ENCODE data around the gene DLGAP3.
"Not testable (repeated sequence)": the region's sequence is repeated elsewhere in the genome, so short reads cannot be mapped to it uniquely, and the experiment has no call there.

The DLGAP3 gene

DNA sequence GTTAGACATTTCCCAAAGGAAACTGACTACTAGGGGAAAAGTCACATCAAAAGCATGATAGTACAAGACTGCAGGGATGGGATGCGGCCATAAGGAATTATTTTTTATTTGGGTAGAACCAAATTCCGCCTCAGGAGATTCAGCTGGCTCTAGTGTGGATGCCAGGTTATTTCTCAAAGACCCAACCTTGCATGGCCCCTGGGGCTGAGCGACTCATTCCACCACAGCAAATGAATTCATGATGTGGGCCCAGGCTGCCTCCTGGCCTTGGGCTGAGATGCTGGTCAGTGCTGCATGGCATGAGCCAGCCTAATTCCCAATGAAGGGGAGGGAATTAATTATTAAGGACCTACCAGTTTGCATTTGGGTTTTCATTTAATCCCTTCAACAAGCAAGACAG lies 43.9 kb upstream of the DLGAP3 start:
- peaks cover 6 to 13% (median 7%) of the 10 kb centered on the region in 10 experiments; a peak in 18 of 20 replicates for H3K4me1 ChIP-seq
- peaks cover 13 to 29% (median 26%) of the 10 kb centered on the region in 11 experiments for H3K9me3 ChIP-seq (replicated peaks in 1 of 11)
- H3K36me3 ChIP-seq, result peaks cover 13 to 26% (median 17%) of the 10 kb centered on the region in 11 experiments
- no peak for TF ChIP-seq Cebpa-rat (IDR thresholded peaks at IDR 0.05)
- 0 out of 22 replicates have a peak, but pooled peaks cover 0 to 3% (median 0%) of the 10 kb centered on the region in 11 experiments for H4K20me1 ChIP-seq
- H3K9ac ChIP-seq, result no peak overlapping the region
- H3K4me2 ChIP-seq, result no peak overlapping the region
- no peak overlapping the region for H3K27ac ChIP-seq
- H3K27me3 ChIP-seq, result no peaks in the 10 kb centered on the region
- H3K4me3 ChIP-seq, result no peak overlapping the region

- Histone ChIP-seq H3K9ac (no peak overlapping the region), H3K9me3 (replicated peaks in 1 of 11) (peaks cover 14 to 26% (median 20%) of the 10 kb centered on the region in 11 experiments), H3K4me2 (no peak overlapping the region)
These were observed 41.4 kb upstream of the DLGAP3 start for GRCh38 chr1:34970829-34971228.

GRCh38 chr1:34970220-34970735 lies 40.8 kb upstream of the DLGAP3 start:
- no peaks in the 10 kb centered on the region for H4K20me1 ChIP-seq
- peaks cover 0 to 7% (median 0%) of the 10 kb centered on the region in 10 experiments; a peak in 1 of 20 replicates for H3K4me1 ChIP-seq
- no peak overlapping the region for H3K27ac ChIP-seq
- H3K4me3 ChIP-seq, result no peak overlapping the region
- no peak for TF ChIP-seq Cebpa-rat (IDR thresholded peaks at IDR 0.05)
- peaks cover 14 to 26% (median 20%) of the 10 kb centered on the region in 11 experiments for H3K9me3 ChIP-seq (replicated peaks in 1 of 11)
- H3K9ac ChIP-seq, result no peak overlapping the region
- H3K4me2 ChIP-seq, result no peak overlapping the region
- H3K27me3 ChIP-seq, result no peaks in the 10 kb centered on the region
- H3K36me3 ChIP-seq, result peaks cover 0 to 5% (median 3%) of the 10 kb centered on the region in 11 experiments; a peak in 5 of 22 replicates

More at GRCh38 chr1:34970829-34971228, 41.4 kb upstream of the DLGAP3 start:
- no peak overlapping the region for H3K27ac ChIP-seq
- H3K27me3 ChIP-seq, result no peaks in the 10 kb centered on the region
- no peak for TF ChIP-seq Cebpa-rat (IDR thresholded peaks at IDR 0.05)
- H3K4me3 ChIP-seq, result no peak overlapping the region
- no peaks in the 10 kb centered on the region for H4K20me1 ChIP-seq
- peaks cover 0 to 7% (median 0%) of the 10 kb centered on the region in 10 experiments; a peak in 3 of 20 replicates for H3K4me1 ChIP-seq
- peaks cover 0 to 10% (median 5%) of the 10 kb centered on the region in 11 experiments; a peak in 7 of 22 replicates for H3K36me3 ChIP-seq

DNA sequence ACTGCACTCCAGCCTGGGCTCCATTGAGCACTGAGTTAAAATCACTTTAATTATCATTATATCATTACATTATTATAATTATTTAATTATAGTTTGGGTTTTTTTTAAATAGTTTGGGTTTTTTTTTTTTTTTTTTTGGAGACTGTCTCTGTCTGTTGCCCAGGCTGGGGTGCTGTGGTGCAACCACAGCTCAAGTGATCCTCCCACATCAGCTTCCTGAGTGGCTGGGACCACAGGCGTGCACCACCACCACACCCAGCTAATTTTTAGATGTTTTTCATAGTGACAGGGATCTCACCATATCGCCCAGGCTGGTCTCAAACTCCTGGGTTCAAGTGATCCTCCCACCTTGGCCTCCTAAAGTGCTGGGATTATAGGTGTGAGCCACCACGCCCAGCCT lies 38.8 kb upstream of the DLGAP3 start:
- H3K4me3 ChIP-seq, H3K27me3 ChIP-seq, H4K20me1 ChIP-seq, H3K4me1 ChIP-seq, H3K27ac ChIP-seq, H3K36me3 ChIP-seq, H3K4me2 ChIP-seq, H3K9ac ChIP-seq: not testable (repeated sequence)
- H3K9me3 ChIP-seq (replicated peaks in 1 of 11), result peaks cover 14 to 26% (median 20%) of the 10 kb centered on the region in 11 experiments

GRCh38 chr1:34967672-34968071 lies 38.2 kb upstream of the DLGAP3 start:
- H3K27ac ChIP-seq, H3K9ac ChIP-seq, H3K4me2 ChIP-seq, H3K4me3 ChIP-seq, H4K20me1 ChIP-seq, H3K36me3 ChIP-seq, H3K27me3 ChIP-seq, H3K4me1 ChIP-seq: not testable (repeated sequence)
- peaks cover 14 to 26% (median 20%) of the 10 kb centered on the region in 11 experiments for H3K9me3 ChIP-seq (replicated peaks in 1 of 11)

- Histone ChIP-seq H3K9me3 (replicated peaks in 1 of 11) (peaks cover 14 to 26% (median 20%) of the 10 kb centered on the region in 11 experiments), H3K27ac (no peak overlapping the region), H3K4me3 (no peak overlapping the region), H3K4me2 (no peak overlapping the region), H3K4me1 (no peaks in the 10 kb centered on the region), H3K9ac (no peak overlapping the region), H3K27me3 (no peaks in the 10 kb centered on the region), H4K20me1 (no peaks in the 10 kb centered on the region), H3K36me3 (peaks cover 0 to 5% (median 0%) of the 10 kb centered on the region in 11 experiments; a peak in 2 of 22 replicates)
- no peak for TF ChIP-seq Cebpa-rat (IDR thresholded peaks at IDR 0.05)
These were observed 36.1 kb upstream of the DLGAP3 start for GRCh38 chr1:34965597-34965996.

DNA sequence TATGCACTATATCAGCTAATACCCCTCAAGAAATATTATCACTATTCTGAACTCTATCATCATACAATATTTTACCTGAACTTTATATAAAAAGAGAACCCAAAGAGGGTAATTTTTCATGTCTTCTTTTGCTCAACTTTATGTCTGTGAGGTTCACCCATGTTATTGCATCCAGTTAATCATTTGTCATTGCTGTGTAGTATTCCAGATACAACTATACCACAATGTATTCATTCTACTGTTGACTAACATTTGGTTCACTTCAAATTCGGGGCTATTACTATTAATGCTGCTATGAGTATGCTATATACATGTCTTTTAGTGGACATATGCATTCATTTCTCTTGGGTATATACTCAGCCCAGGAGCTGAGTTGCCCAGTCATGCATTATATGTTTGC lies 21.0 kb upstream of the DLGAP3 start:
- Histone ChIP-seq H3K27ac (no peak overlapping the region), H3K9ac (no peak overlapping the region), H3K4me1 (no peaks in the 10 kb centered on the region), H4K20me1 (no peaks in the 10 kb centered on the region), H3K27me3 (no peaks in the 10 kb centered on the region), H3K9me3 (replicated peaks in 1 of 11) (peaks cover 10 to 21% (median 11%) of the 10 kb centered on the region in 11 experiments), H3K4me2 (no peak overlapping the region), H3K4me3 (no peak overlapping the region), H3K36me3 (no peaks in the 10 kb centered on the region)
- no peak for TF ChIP-seq Cebpa-rat (IDR thresholded peaks at IDR 0.05)

DNA sequence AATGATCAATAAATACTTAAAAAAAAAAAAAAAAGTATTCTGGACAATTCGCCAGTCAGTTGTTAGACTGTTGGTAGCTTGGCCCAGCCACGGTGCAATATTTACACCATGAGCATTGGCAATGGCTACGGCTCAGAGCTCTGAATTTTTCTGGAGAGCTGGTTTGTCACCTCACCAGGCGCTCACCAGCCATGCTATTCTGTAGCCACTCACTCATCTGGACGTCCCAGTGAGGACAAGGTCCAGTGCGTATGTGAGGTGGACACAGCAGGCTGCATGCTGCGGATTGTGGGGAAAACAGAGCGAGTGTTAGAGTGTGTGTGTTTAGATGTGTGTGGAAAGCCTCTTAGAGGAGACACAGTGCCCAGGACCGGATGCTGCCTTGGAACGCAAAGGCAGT lies 19.3 kb upstream of the DLGAP3 start:
- H3K9ac ChIP-seq, H3K27me3 ChIP-seq, H3K27ac ChIP-seq, H3K4me3 ChIP-seq, H3K36me3 ChIP-seq, H3K4me1 ChIP-seq, H3K4me2 ChIP-seq, H4K20me1 ChIP-seq: not testable (repeated sequence)
- peaks cover 10 to 21% (median 11%) of the 10 kb centered on the region in 11 experiments for H3K9me3 ChIP-seq (replicated peaks in 1 of 11)

DNA sequence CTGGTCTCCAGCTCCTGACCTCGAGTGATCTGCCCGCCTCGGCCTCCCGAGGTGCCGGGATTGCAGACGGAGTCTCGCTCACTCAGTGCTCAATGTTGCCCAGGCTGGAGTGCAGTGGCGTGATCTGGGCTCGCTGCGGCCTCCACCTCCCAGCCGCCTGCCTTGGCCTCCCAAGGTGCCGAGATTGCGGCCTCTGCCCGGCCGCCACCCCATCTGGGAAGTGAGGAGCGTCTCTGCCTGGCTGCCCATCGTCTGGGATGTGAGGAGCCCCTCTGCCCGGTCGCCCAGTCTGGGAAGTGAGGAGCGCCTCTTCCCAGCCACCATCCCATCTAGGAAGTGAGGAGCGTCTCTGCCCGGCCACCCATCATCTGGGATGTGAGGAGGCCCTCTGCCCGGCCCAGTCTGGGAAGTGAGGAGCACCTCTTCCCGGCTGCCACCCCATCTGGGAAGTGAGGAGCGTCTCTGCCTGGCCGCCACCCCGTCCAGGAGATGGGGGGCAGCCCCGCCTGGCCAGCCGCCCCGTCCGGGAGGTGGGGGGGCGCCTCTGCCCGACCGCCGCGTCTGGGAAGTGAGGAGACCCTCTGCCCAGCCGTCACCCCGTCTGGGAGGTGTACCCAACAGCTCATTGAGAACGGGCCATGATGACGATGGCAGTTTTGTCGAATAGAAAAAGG lies 18.3 kb upstream of the DLGAP3 start:
- not testable (repeated sequence) for H3K27ac ChIP-seq, H3K27me3 ChIP-seq, H3K36me3 ChIP-seq, H3K4me2 ChIP-seq, H4K20me1 ChIP-seq, H3K4me1 ChIP-seq, H3K9ac ChIP-seq, H3K4me3 ChIP-seq
- H3K9me3 ChIP-seq (replicated peaks in 1 of 11), result peaks cover 10 to 21% (median 11%) of the 10 kb centered on the region in 11 experiments

DNA sequence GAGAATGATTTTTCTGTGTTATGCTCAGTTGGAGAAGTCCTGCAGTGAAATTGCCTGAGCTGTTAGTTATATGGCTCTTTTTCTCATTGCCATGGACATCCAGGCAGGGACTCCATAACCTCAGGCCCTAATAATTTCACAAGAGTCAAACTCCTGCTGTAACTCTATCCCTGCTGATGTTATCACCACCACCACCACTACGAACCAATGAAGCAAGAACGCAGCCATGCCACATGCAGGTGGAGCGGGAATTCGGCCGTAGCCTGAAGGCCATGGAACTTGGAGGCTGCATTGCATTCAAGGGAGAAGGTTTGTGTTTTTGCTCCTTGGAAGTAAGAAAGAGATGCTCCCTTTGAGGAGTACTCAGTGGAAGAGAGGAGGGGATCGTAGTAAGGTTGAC lies 16.8 kb upstream of the DLGAP3 start:
- H3K4me1 ChIP-seq, result no peaks in the 10 kb centered on the region
- H4K20me1 ChIP-seq, result no peaks in the 10 kb centered on the region
- no peaks in the 10 kb centered on the region for H3K27me3 ChIP-seq
- H3K9me3 ChIP-seq (replicated peaks in 1 of 11), result peaks cover 10 to 21% (median 11%) of the 10 kb centered on the region in 11 experiments
- no peak for TF ChIP-seq Cebpa-rat (IDR thresholded peaks at IDR 0.05)
- H3K9ac ChIP-seq, result no peak overlapping the region
- no peak overlapping the region for H3K27ac ChIP-seq
- H3K4me2 ChIP-seq, result no peak overlapping the region
- no peaks in the 10 kb centered on the region for H3K36me3 ChIP-seq
- H3K4me3 ChIP-seq, result no peak overlapping the region

DNA sequence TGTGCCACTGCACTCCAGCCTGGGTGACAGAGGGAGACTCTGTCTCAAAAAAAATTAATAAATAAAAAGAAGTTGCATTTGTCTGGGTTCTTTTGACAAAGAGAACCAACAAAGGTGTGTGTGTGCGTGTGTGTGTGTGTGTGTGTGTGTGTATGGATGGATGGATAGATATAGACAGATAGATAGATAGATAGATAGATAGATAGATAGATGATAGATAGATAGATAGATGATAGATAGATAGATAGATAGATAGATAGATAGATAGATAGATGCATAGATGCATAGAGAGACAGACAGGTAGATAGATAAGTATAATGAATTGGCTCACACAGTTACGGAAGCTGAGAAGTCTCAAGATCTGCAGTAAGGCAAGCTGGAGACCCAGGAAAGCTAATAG lies 12.3 kb upstream of the DLGAP3 start:
- H3K4me1 ChIP-seq; H3K36me3 ChIP-seq; H3K9me3 ChIP-seq (replicated peaks in 1 of 11); H4K20me1 ChIP-seq; H3K4me2 ChIP-seq; H3K27ac ChIP-seq; H3K9ac ChIP-seq; H3K4me3 ChIP-seq; H3K27me3 ChIP-seq: not testable (repeated sequence)
